HCT116 (cell line): ENCODE results near the gene ZC3H12D.

Experiments
- CTCF ChIP-seq, 3 experiments: fragments of 200-600 bp in 1 of 3; sonication (generic) in 1 of 3; IDR thresholded peaks in 2 of 3; conservative IDR thresholded peaks in 1 of 3; 2 replicates each; pipeline ENCODE4 v1.5.1; 2012 to 2017; ENCODE audit warnings: low read depth in 2 of 3, low read length in 2 of 3, antibody characterized with exemption in 1 of 3, borderline replicate concordance in 1 of 3, control low read depth in 1 of 3, mild to moderate bottlenecking in 1 of 3, mixed read lengths in 1 of 3, mixed run types in 1 of 3, moderate library complexity in 1 of 3; ENCODE audit not compliant: insufficient read depth in 1 of 3
- EZH2 ChIP-seq: fragments of 200-600 bp; sonication (generic); IDR thresholded peaks from 2 replicates; pipeline ENCODE4 v1.6.1; 2017; ENCODE audit warnings: antibody characterized with exemption, mixed run types
- RAD21 ChIP-seq: IDR thresholded peaks from 2 replicates; pipeline ENCODE4 v1.6.1; 2012; ENCODE audit warnings: low read depth, mild to moderate bottlenecking
- SIN3A ChIP-seq: IDR thresholded peaks from 2 replicates; pipeline ENCODE4 v1.6.1; 2012; ENCODE audit warnings: low read depth
- TCF7L2 ChIP-seq: IDR thresholded peaks from 2 replicates; pipeline ENCODE4 v1.7.0; 2011; ENCODE audit warnings: borderline replicate concordance, inconsistent platforms; ENCODE audit not compliant: insufficient read depth, insufficient read length; ENCODE audit errors: extremely low read depth
- YY1 ChIP-seq: IDR thresholded peaks from 2 replicates; pipeline ENCODE4 v1.6.1; 2011; ENCODE audit warnings: low read length, low read depth, moderate library complexity, mild to moderate bottlenecking; ENCODE audit not compliant: insufficient replicate concordance; ENCODE audit errors: extremely low read depth

DNA sequence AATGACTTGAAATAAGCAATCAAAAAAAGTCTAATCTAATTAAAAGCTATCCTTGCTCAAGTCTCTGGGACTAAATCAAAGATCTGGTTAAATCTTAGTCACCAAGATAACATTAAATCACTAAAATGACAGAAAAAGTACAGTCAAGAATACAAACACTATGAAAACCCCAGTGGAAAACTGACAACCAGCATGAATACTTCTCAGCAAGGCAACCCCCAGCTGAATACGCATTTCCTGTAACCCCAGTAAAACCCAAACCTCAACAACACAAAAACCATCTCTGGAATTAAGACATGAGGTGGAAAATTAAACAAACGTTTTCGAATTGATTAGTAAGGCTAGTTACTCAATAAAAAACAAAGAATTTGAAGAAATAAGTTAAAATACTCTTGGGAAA, 23.7 kb upstream of the ZC3H12D start:
- TF ChIP-seq SIN3A: no peak
- no peak for TF ChIP-seq CTCF (IDR thresholded peaks at IDR 0.05 in 2 of 3, conservative IDR thresholded peaks at IDR 0.05 in 1 of 3; ENCODE audit: borderline replicate concordance in 1 of 3, insufficient read depth in 1 of 3, low read depth in 2 of 3, low read length in 2 of 3)
- no peak for TF ChIP-seq EZH2
- no peak for TF ChIP-seq RAD21
- no peak for TF ChIP-seq YY1
- TF ChIP-seq TCF7L2: no peak
